Vagina (tissue), 2 donors: Measurements from ENCODE around the gene RANBP17.

ENCODE experiments used
- POLR2A ChIP-seq, 2 donors: fragments of 450-650 bp; IDR thresholded peaks; one replicate each; pipeline ENCODE4 v1.6.1; 2017; ENCODE audit warnings: antibody characterized with exemption in 2 of 2, mild to moderate bottlenecking in 2 of 2, moderate library complexity in 2 of 2
- POLR2AphosphoS5 ChIP-seq, 2 donors: sonication (generic); formaldehyde crosslinking; IDR thresholded peaks; one replicate each; pipeline ENCODE4 v1.9.0; 2017; ENCODE audit warnings: antibody characterized with exemption in 2 of 2, mild to moderate bottlenecking in 2 of 2, low read depth in 1 of 2; ENCODE audit not compliant: insufficient read depth in 1 of 2
- TF ChIP-seq, protein P1 (sequence below), 3 experiments: fragments of 450-650 bp in 2 of 3; fragments of 200-600 bp in 1 of 3; sonication (generic) in 1 of 3; IDR thresholded peaks; one replicate each; pipeline ENCODE4 v1.5.1; 2017 to 2019; ENCODE audit warnings: antibody characterized with exemption in 3 of 3, mild to moderate bottlenecking in 2 of 3, moderate library complexity in 2 of 3

DNA sequence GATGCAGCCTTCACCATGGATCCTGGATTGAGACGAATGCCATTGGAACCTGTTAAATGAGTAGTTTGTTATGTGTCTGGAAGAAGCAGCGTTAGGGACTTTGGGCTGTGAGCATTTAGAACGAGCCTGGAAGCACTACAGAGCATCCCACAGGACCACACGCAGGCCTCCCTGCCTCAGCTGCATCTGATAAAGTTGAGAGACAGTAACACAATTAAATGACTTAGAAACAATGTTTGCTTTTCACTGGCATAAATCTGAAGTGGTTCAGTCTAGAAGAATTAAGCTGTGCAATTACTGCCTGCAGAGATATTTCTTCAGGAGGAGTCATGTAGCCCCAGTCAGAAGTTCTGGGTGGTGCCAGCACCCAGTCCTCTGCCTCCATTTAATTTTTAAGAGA, 437.4 kb downstream of the RANBP17 start:
- TF ChIP-seq, protein P1, sequence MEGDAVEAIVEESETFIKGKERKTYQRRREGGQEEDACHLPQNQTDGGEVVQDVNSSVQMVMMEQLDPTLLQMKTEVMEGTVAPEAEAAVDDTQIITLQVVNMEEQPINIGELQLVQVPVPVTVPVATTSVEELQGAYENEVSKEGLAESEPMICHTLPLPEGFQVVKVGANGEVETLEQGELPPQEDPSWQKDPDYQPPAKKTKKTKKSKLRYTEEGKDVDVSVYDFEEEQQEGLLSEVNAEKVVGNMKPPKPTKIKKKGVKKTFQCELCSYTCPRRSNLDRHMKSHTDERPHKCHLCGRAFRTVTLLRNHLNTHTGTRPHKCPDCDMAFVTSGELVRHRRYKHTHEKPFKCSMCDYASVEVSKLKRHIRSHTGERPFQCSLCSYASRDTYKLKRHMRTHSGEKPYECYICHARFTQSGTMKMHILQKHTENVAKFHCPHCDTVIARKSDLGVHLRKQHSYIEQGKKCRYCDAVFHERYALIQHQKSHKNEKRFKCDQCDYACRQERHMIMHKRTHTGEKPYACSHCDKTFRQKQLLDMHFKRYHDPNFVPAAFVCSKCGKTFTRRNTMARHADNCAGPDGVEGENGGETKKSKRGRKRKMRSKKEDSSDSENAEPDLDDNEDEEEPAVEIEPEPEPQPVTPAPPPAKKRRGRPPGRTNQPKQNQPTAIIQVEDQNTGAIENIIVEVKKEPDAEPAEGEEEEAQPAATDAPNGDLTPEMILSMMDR (IDR thresholded peaks at IDR 0.05): no peak
- TF ChIP-seq POLR2A (IDR thresholded peaks at IDR 0.05): no peak
- TF ChIP-seq POLR2AphosphoS5 (IDR thresholded peaks at IDR 0.05; ENCODE audit: insufficient read depth in 1 of 2, low read depth in 1 of 2): no peak
